ENCODE results near the gene GPR35.

Gene GPR35

DNA sequence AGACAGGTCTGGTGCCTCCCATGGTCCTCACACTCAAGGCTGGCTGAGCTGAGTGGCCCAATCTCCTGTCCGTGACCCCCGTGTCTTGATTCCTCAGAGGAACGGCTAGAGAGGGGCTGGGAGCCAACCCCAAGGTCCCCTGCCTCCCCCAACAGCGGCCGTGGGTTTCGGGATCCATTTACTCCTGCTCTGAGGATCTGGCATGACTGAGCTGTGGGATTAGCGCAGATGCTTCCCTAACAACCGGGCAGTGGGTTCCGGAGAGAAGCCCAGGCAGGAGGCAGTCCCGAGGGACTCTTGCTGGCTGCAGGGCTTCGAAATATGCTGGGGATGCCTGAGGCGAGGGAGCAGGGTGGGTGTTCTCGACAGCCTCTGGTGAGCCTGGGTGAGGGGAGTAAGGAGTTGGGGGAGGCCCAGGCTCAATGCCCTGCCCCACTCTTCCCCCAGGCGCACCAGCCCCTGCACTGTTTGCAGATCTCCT, 18.9 kb downstream of the GPR35 start:
- TF ChIP-seq, protein P1, sequence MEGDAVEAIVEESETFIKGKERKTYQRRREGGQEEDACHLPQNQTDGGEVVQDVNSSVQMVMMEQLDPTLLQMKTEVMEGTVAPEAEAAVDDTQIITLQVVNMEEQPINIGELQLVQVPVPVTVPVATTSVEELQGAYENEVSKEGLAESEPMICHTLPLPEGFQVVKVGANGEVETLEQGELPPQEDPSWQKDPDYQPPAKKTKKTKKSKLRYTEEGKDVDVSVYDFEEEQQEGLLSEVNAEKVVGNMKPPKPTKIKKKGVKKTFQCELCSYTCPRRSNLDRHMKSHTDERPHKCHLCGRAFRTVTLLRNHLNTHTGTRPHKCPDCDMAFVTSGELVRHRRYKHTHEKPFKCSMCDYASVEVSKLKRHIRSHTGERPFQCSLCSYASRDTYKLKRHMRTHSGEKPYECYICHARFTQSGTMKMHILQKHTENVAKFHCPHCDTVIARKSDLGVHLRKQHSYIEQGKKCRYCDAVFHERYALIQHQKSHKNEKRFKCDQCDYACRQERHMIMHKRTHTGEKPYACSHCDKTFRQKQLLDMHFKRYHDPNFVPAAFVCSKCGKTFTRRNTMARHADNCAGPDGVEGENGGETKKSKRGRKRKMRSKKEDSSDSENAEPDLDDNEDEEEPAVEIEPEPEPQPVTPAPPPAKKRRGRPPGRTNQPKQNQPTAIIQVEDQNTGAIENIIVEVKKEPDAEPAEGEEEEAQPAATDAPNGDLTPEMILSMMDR (conservative IDR thresholded peaks at IDR 0.05) = no peak
- no peak for TF ChIP-seq ZFX (IDR thresholded peaks at IDR 0.05)
- no peak overlapping the region for H3K27ac ChIP-seq

DNA sequence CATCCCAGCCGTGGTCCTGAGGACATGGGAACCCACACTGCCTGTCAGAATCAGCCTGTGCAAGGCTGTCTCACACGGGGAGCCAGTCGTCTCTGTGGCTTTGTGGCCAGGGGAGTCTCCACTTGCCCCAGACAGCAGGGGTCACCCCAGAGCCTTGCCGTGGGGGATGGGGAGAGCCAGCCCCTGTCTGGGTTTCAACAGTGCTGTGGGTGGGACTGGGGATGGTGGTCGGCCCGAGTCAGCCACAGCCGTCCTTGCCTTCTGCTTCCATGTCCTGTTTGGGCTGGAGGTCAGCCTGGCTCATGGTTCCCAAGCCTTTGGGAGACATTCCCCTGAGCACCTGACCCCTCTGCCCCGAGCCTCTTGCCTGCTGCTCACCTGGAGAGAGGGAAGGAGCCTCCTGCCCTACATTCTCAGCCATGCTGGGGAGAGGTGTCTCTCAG, 19.6 kb downstream of the GPR35 start:
- no peak overlapping the region for H3K27ac ChIP-seq
- TF ChIP-seq, protein P1 (conservative IDR thresholded peaks at IDR 0.05) = no peak

GRCh38 chr2:240645346-240645745, 20.1 kb downstream of the GPR35 start:
- H3K27ac ChIP-seq = no peak overlapping the region
- TF ChIP-seq, protein P1 (conservative IDR thresholded peaks at IDR 0.05) = no peak
- no peak for TF ChIP-seq ZFX (IDR thresholded peaks at IDR 0.05)

- no peak for TF ChIP-seq ZFX (IDR thresholded peaks at IDR 0.05)
- TF ChIP-seq, protein P1 (conservative IDR thresholded peaks at IDR 0.05) = no peak
- H3K27ac ChIP-seq = no peak overlapping the region
These were observed 20.5 kb downstream of the GPR35 start for GRCh38 chr2:240645801-240646175.

DNA sequence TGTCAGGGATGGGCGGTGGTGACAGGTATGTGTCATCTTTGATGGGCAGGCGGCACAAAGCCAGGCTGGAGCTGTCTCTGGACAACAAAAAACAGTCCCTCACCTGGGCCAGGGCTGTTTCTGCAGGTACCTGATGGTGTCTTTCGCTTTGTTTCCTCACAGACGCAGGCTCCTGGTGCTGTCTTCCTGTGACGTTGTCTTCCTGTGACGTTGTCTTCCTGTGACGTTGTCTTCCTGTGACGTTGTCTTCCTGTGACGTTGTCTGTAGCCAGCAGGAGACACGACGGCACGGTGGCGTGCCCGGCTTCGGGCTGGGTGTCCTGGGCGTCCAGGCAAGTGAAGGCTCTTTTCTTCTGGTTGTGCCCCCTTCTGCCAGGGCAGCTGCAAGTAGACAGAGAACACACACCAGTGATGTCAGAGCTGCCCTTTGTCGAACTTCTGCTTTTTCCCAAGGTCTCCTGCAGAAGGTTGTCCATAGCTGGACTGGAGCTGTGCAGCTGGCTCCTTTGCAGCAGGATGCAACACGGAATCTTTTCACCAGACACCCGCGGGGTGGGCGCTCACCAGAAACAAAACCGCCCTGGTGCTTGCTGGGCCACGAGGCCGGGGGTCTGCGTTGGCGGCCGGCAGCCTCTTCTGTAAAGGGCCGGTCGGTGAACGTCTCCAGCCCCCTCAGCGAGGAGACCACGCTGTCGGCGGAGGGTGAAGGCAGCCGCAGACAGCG, 21.1 kb downstream of the GPR35 start:
- TF ChIP-seq ZFX (IDR thresholded peaks at IDR 0.05) = no peak
- TF ChIP-seq, protein P1 (conservative IDR thresholded peaks at IDR 0.05) = no peak
- H3K27ac ChIP-seq = no peak overlapping the region; the same call in 1 of the 2 replicates

DNA sequence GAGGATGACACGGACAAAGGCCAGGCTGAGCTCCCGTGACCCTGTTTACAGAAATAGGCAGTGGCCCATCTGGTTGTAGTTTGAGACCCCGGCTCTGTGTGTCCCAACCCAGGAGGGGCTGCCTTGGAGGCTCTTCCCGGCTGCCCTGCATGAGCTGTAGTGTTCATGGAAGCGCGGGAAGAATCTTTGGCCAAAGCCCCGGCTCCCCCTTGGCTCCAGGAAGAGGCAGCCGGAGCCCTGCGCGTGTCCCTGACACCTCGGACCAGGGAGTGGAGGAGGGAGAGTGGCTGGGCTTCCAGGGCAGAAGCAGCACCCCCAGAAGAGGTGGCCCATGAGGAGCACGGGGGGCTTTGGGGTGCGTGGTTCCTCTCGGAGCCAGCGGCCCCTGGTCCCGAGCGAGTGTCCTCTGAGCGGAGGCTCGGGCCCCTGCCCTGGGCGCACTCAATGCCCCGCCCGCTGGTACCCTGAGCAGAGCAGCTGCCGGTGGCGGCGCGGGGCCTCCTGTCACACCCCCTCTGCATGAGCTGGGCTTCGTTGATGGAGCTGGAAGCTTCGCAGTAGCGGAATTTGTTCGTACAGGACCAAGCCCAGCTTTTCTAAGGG, 21.7 kb downstream of the GPR35 start:
- TF ChIP-seq, protein P1 (conservative IDR thresholded peaks at IDR 0.05) = no peak
- no peak for TF ChIP-seq ZFX (IDR thresholded peaks at IDR 0.05)
- no peak overlapping the region; the same call in 1 of the 2 replicates for H3K27ac ChIP-seq

GRCh38 chr2:240647503-240648154, 22.3 kb downstream of the GPR35 start:
- no peak for TF ChIP-seq ZFX (IDR thresholded peaks at IDR 0.05)
- TF ChIP-seq, protein P1 (conservative IDR thresholded peaks at IDR 0.05) = no peak
- no peak overlapping the region for H3K27ac ChIP-seq
